HG03139 (cell line): Measurements from ENCODE around the gene CHMP6.

Experiments
- ATAC-seq: cut with Tn5 transposase; IDR thresholded peaks from one replicate; pipeline ENCODE4 v1.9.1; 2021; ENCODE audit not compliant: unreplicated experiment

The CHMP6 gene

GRCh38 chr17:81042606-81043005 lies 51.0 kb downstream of the CHMP6 start:
- no peak for ATAC-seq

DNA sequence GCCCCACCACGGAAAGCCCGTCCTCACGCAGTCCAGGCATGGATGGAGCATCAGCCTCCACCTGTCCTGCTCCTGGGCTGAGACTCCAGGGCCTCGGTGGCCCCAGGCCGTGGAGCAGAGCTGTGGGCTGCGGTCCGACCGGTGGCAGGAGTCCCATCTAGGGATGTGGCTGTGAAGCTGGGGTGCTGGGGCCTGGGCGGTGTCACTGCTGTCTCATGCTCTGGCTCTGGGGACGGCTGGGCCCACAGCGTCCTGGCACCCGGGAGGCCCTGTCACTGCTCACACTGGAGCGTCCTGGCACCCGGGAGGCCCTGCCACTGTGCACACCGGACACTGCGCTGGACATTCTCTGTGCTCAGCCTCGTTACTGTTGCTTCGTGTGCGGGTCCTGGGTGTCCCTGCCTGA lies 51.7 kb downstream of the CHMP6 start:
- ATAC-seq: no peak

DNA sequence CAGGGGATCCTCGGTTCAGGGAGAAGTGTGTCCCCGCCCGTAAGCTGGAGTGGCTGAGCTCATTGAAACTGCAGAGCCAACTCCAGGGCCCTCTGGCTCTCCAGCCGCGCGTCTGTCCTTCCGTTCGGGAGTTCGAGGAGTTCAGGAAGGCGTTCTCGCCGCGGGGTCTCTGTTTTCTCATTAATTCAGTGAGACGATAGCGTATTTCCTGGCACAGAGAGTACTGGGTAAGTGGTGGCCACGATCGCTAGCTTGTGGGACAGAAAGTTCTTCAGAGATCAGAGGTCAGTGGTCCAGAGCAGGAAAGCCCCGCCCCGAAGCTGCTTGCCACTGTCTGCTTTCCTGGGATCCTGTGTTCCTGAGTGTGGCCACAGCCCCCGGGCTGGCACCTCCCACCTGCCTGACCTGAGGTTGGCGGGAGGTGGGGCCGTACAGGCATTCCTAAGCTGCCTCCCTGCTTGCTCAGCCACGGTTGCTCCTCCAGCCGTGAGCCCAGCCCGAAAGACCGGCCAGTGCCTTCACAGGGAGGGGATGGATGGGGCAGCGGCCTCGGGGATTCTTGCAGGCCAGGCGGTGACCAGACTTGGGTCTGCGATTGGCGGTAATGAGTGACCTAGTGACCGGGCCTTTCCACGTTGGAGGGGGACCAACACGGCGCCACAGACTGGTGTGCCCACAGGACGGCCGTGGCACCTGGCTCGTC lies 52.2 kb downstream of the CHMP6 start:
- no peak for ATAC-seq

- ATAC-seq: no peak
Measured at GRCh38 chr17:81044428-81044763, 52.8 kb downstream of the CHMP6 start.

DNA sequence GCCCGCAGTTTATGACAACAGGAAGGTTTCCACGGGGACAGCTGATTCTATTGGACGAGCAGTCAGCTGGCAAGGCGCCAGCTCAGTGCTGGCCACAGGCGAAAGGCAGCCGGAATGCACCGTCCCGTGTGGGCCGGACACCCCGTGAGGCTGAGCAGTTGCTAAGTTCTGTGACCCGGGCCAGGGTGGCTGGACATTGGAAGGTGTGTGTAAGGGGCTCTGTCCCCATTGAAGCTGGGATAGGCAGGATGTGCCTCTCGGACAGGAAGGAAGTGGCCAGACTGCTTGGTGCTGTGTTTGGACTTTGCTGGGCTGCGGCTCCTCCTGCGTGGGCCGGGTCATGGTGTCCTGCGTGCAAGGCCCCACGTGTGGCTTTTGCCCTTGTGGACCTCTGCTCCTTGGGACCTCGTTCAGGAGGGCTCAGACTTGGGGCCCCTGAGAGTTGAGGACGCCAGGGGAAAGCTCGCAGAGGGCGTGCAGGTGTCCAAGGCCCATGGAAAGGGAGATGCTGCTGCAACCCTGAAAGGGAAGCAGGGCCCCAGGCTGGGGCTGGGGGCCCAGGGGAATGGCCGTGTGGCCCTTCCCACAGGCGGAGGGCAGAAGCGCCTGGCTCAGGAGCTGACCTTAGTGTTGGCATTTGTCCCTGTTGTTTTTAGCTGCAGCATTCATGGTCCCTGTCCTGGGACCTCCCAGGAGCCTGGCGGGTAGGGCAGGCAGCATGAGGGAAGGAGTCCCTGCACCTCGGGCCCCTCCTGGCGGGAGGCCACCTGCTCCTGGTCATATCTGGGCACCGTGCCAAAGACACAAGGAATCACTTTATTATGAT lies 53.3 kb downstream of the CHMP6 start:
- no peak for ATAC-seq

GRCh38 chr17:81045590-81046095 lies 54.0 kb downstream of the CHMP6 start:
- no peak for ATAC-seq

DNA sequence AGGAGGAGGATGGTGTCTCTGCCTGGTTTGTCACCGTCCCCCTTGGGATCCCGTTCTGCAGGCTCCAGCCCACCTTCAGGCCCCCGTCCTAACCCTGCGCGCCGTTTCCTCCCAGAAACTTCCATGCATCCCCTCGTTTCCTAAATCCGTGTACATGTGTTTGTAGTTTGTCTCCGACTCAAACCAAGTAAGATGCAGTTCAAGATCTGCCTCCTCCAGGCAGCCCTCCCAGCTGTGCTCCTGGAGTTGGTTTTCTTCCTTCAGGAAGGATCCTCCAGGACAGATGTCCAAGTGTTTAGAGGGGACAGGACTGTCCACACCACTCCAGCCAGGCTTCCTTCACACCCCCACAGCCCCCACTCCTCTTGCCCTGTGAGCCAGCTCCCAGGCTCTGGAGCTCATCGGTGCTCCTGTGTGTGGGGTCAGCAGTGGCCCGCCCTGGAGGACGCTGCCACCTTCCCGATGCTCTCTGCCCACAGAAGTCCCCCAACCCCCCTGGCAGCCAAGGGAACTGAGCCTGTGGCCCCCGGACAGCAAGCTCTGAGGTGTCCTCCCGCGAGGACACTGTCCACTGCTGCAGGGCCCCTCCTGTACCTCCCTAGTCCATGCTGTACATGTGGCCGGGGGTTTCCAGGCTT lies 54.6 kb downstream of the CHMP6 start:
- ATAC-seq: no peak

GRCh38 chr17:81046770-81047359 lies 55.2 kb downstream of the CHMP6 start:
- no peak for ATAC-seq

- ATAC-seq: no peak
Measured at GRCh38 chr17:81048827-81049371, 57.3 kb downstream of the CHMP6 start.

GRCh38 chr17:81049372-81049911 lies 57.8 kb downstream of the CHMP6 start:
- no peak for ATAC-seq
